ENCODE data around the gene FADS3.

The FADS3 gene

GRCh38 chr11:61914471-61915171 lies 23.3 kb upstream of the FADS3 start:
- DNase-seq (ENCODE audit: low read depth) = no peak
- TF ChIP-seq, protein P1, sequence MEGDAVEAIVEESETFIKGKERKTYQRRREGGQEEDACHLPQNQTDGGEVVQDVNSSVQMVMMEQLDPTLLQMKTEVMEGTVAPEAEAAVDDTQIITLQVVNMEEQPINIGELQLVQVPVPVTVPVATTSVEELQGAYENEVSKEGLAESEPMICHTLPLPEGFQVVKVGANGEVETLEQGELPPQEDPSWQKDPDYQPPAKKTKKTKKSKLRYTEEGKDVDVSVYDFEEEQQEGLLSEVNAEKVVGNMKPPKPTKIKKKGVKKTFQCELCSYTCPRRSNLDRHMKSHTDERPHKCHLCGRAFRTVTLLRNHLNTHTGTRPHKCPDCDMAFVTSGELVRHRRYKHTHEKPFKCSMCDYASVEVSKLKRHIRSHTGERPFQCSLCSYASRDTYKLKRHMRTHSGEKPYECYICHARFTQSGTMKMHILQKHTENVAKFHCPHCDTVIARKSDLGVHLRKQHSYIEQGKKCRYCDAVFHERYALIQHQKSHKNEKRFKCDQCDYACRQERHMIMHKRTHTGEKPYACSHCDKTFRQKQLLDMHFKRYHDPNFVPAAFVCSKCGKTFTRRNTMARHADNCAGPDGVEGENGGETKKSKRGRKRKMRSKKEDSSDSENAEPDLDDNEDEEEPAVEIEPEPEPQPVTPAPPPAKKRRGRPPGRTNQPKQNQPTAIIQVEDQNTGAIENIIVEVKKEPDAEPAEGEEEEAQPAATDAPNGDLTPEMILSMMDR (IDR thresholded peaks at IDR 0.05; ENCODE audit: control insufficient read depth, extremely low read depth, insufficient read depth) = no peak
- no peak overlapping the region for H3K4me3 ChIP-seq (ENCODE audit: low read depth, low read length)

DNA sequence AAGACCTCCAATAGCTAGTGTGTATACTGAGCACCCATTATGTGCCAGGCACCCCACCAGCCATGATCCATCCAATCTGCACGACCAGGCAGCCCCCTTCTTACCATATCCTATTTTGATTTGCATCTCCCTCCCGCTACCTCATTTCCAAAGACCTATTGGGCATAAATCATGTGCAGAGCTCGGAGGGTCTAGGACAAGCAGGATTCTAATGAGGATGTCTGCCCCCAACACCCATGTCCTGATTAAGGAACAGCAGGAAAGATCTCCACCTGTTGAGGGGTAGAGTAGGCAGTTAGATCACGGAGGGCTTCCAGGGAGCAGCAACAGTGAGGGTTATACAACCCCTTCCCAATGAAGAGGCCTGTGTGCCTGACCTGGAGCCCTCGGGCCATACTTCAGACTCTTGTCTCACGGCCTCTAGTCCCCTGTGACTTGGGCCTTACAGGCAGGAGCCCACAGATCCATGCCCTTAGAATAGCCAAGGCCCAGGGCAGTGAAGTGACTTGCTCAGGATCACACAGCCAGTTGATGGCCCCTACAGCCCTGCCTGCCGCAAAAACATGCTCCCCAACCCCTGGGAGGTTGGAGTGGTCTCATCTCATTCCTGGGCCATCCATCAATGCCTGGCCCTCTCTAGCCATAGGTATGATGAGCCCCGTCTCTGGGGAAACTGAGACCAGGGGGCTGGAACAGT lies 22.5 kb upstream of the FADS3 start:
- TF ChIP-seq, protein P1 (IDR thresholded peaks at IDR 0.05; ENCODE audit: control insufficient read depth, extremely low read depth, insufficient read depth) = no peak
- no peak overlapping the region for H3K4me3 ChIP-seq (ENCODE audit: low read depth, low read length)
- no peak for DNase-seq (ENCODE audit: low read depth)

DNA sequence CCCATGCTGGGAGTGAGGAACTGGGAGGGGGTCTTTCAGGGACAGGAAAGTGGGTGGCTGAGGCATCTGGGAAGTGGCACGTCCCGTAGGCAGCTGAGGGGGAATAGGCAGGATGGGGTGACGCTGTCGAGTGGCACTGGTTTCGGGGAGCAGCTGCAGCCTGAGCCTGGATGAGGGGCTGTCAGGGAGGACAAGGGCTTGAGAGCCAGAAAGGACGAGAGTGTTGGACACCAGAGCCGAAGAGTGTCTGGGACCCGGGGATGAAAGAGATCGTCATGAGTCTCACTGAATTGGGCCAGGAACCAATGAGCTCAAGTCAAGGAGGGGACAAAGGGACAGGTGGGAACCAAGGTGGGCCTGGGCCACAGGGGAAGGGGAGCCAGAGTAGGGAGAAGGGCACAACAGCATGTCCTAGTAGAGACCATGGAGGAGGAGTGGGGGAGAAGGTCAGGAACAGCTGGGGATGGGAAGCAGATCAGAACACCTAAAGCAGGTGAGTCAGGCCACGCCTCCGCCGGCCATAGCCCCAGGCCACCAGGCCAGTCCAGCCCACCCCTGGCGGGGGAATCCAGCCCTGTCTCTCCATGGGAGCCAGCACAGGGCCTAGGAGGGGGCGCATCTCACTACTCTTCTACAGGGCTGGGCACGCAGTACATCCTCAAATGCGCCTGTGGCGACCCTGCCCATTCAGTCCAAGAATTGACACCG lies 21.8 kb upstream of the FADS3 start:
- no peak overlapping the region for H3K4me3 ChIP-seq (ENCODE audit: low read depth, low read length)
- TF ChIP-seq, protein P1 (IDR thresholded peaks at IDR 0.05; ENCODE audit: control insufficient read depth, extremely low read depth, insufficient read depth) = no peak
- DNase-seq (ENCODE audit: low read depth) = no peak

DNA sequence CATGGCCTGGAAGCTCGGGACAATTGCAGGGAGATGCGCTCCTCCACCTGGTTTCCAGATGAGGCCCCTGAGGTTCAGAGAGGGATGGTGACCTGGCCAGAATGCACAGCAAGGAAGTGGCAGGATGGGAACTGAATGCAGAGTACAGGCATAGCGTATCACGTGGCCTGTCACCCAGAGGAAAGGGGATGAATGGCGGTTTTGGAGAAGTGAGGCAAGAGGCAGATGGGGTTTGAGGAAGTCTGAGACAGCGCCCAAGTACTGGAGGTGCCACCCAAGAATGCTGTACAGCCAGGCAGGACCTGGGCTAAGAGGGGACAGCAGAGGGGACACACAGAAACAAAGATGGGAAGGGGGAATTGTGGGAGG lies 21.2 kb upstream of the FADS3 start:
- TF ChIP-seq, protein P1 (IDR thresholded peaks at IDR 0.05; ENCODE audit: control insufficient read depth, extremely low read depth, insufficient read depth) = no peak

GRCh38 chr11:61911701-61912529 lies 20.6 kb upstream of the FADS3 start:
- no peak for DNase-seq (ENCODE audit: low read depth)
- TF ChIP-seq, protein P1 (IDR thresholded peaks at IDR 0.05; ENCODE audit: control insufficient read depth, extremely low read depth, insufficient read depth) = no peak
- no peak overlapping the region for H3K4me3 ChIP-seq (ENCODE audit: low read depth, low read length)

More for the DNA sequence above, 21.2 kb upstream of the FADS3 start:
- no peak overlapping the region for H3K4me3 ChIP-seq (ENCODE audit: low read depth, low read length)
- no peak for DNase-seq (ENCODE audit: low read depth)

GRCh38 chr11:61911128-61911700 lies 19.9 kb upstream of the FADS3 start:
- DNase-seq (ENCODE audit: low read depth) = no peak
- H3K4me3 ChIP-seq (ENCODE audit: low read depth, low read length) = no peak overlapping the region
- TF ChIP-seq, protein P1 (IDR thresholded peaks at IDR 0.05; ENCODE audit: control insufficient read depth, extremely low read depth, insufficient read depth) = no peak
